Peyer's patch (tissue), 4 donors: ENCODE measurements around the gene KLF11. TPM values are rescaled to one million over a fixed set of nuclear protein-coding genes. Genes with fewer than 3 reads are reported as not detected.

Experiments
- DNase-seq, 3 donors: peaks; one replicate each; pipeline ENCODE4 v3.0.0-alpha.2; 2017 to 2019
- H3K27ac ChIP-seq, 4 donors: fragments of 200-600 bp; sonication (generic); one replicate each; pipeline ENCODE4 v1.5.1; 2016 to 2019
- H3K27me3 ChIP-seq, 2 donors: fragments of 200-600 bp; sonication (generic); one replicate each; pipeline ENCODE4 v1.5.1; 2019
- H3K36me3 ChIP-seq, 3 donors: fragments of 200-600 bp; sonication (generic); one replicate each; pipeline ENCODE4 v1.5.1; 2016 to 2019
- H3K4me1 ChIP-seq, 4 donors: fragments of 200-600 bp; sonication (generic); one replicate each; pipeline ENCODE4 v1.5.1; 2016 to 2019
- H3K4me3 ChIP-seq, 4 donors: fragments of 200-600 bp; sonication (generic); 1 replicate in 3 of 4; 2 replicates in 1 of 4; pipeline ENCODE4 v1.5.1; 2016 to 2019; ENCODE audit warnings: mild to moderate bottlenecking in 1 of 4
- H3K9me3 ChIP-seq, 4 donors: fragments of 200-600 bp; sonication (generic); one replicate each; pipeline ENCODE4 v1.5.1; 2016 to 2019; ENCODE audit warnings: mild to moderate bottlenecking in 1 of 4
- POLR2A ChIP-seq, 2 donors: fragments of 450-650 bp; IDR thresholded peaks; one replicate each; pipeline ENCODE4 v1.5.1; 2017; ENCODE audit warnings: antibody characterized with exemption in 2 of 2, mild to moderate bottlenecking in 2 of 2, moderate library complexity in 2 of 2
- total RNA-seq, 4 donors: library from RNA; depleted of rRNA; stranded (reverse); fragments of >200 nt; gene quantifications; one replicate each; pipeline ENCODE4 v1.1.0, GENCODE V29; 2016
- TF ChIP-seq, protein P1 (sequence below), 6 experiments: fragments of 450-650 bp in 4 of 6; fragments of 200-600 bp in 2 of 6; sonication (generic) in 1 of 6; IDR thresholded peaks; one replicate each; pipeline ENCODE4 v1.5.1; 2017 to 2019; ENCODE audit warnings: antibody characterized with exemption in 6 of 6, mild to moderate bottlenecking in 3 of 6, moderate library complexity in 1 of 6

KLF11 gene
- total RNA-seq, 4 donors from 2014 or later, result 4.0 to 17.3 (median 11.5) TPM

DNA sequence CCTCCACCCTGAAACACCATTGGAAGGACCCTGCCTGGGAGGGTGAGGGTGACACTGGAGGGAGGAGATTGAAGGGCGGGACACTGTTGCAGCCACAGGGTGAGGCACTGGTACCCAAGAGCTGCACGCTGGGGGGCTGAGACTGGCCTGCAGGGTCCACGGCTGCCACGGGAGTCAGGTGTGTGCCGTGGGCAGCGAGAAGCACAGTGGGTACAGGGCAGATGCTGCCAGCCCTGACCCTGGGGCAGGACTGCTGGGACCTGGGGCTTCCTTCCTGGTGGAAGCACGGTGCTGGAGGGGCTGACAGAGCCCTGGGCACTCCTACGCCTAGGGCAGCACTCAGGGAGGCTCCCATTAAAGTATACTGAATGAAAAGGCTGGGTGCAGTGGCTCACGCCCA is 20.2 kb downstream of the KLF11 start:
- Histone ChIP-seq H3K4me1 (no peaks in the 10 kb centered on the region), H3K4me3 (no peak overlapping the region), H3K27me3 (no peaks in the 10 kb centered on the region), H3K9me3 (no peaks in the 10 kb centered on the region), H3K27ac (no peak overlapping the region), H3K36me3 (no peaks in the 10 kb centered on the region)
- no peak for DNase-seq
- TF ChIP-seq, protein P1, sequence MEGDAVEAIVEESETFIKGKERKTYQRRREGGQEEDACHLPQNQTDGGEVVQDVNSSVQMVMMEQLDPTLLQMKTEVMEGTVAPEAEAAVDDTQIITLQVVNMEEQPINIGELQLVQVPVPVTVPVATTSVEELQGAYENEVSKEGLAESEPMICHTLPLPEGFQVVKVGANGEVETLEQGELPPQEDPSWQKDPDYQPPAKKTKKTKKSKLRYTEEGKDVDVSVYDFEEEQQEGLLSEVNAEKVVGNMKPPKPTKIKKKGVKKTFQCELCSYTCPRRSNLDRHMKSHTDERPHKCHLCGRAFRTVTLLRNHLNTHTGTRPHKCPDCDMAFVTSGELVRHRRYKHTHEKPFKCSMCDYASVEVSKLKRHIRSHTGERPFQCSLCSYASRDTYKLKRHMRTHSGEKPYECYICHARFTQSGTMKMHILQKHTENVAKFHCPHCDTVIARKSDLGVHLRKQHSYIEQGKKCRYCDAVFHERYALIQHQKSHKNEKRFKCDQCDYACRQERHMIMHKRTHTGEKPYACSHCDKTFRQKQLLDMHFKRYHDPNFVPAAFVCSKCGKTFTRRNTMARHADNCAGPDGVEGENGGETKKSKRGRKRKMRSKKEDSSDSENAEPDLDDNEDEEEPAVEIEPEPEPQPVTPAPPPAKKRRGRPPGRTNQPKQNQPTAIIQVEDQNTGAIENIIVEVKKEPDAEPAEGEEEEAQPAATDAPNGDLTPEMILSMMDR (IDR thresholded peaks at IDR 0.05), result no peak
- TF ChIP-seq POLR2A (IDR thresholded peaks at IDR 0.05), result no peak

DNA sequence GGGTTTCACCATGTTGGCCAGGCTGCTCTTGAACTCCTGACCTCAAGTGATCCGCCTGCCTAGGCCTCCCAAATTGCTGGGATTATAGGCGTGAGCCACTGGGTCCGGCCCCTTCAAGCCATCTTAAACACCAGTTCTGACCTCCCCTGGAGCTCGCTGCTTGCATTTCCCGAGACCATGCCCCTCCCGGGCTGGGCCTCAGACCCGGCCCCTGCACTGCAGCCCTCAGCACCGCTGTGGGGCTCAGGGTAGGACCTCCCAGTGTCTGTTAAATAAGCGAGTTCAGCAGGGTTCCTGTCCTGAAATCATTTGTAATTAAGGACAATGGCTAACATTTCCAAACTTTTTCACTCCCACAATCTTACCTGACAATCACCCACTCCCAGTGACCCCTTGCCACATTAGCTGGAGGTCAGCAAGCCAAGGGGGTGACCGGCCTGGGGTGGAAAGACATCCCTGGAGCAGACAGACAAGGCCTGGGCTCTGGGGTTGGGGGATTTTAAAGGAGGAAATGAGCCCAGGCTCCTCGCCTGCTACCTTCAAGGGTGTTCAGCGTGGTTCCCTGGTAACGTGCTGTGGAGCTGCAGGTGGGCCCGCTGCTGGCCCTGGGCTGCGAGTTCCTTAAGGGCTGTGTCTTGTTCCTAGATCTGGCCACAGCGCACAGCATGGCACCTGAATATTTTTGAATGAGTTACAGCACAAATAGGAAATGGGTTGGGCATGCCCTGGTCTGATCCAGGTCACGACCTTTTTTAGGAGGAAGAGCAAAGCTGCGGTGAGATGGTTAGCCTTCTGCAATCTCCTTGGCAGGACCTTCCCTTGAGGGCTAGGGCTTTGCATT is 21.8 kb downstream of the KLF11 start:
- no peak overlapping the region for H3K27ac ChIP-seq

DNA sequence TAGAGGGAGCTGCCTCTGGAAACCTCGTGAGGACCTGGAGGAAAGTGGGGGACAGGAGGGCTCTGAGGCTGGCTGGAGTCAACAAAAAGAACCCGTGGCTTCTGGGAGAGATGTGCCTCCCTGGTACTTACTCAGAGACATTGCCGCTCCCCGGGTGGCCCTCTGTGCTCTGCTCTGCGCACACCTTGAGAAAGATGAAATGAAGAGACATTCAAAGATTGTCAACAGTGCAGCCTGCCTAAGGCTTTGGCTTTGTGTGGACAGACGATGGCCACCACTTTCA is 22.4 kb downstream of the KLF11 start:
- H3K27me3 ChIP-seq, result no peaks in the 10 kb centered on the region
- H3K27ac ChIP-seq, result no peak overlapping the region
- H3K4me1 ChIP-seq, result no peaks in the 10 kb centered on the region
- H3K36me3 ChIP-seq, result no peaks in the 10 kb centered on the region
- no peak overlapping the region for H3K4me3 ChIP-seq
- TF ChIP-seq, protein P1 (IDR thresholded peaks at IDR 0.05), result no peak
- TF ChIP-seq POLR2A (IDR thresholded peaks at IDR 0.05), result no peak
- no peak for DNase-seq
- H3K9me3 ChIP-seq, result no peaks in the 10 kb centered on the region

More for the DNA sequence above, 21.8 kb downstream of the KLF11 start:
- Histone ChIP-seq H3K9me3 (no peaks in the 10 kb centered on the region), H3K27me3 (no peaks in the 10 kb centered on the region), H3K4me3 (no peak overlapping the region), H3K4me1 (no peaks in the 10 kb centered on the region), H3K36me3 (no peaks in the 10 kb centered on the region)
- TF ChIP-seq, protein P1 (IDR thresholded peaks at IDR 0.05), result no peak
- no peak for TF ChIP-seq POLR2A (IDR thresholded peaks at IDR 0.05)
- DNase-seq, result no peak

DNA sequence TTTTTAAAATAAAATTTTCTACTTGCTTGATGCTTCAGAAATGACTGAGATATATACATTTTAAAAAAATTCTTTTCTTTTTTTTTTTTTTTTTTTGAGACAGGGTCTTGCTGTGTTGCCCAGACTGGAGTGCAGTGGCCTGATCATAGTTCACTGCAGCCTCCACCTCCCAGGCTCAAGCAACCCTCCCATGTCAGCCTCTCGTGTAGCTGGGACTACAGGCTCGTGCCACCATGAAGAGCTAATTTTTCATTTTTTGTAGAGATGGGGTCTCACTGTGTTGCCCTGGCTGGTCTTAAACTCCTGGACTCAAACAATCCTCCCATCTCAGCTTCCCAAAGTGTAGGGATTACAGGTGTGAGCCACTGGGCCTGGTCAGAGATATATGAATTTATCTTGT is 24.0 kb downstream of the KLF11 start:
- no peaks in the 10 kb centered on the region for H3K27me3 ChIP-seq
- no peaks in the 10 kb centered on the region for H3K4me1 ChIP-seq
- DNase-seq, result no peak
- no peaks in the 10 kb centered on the region for H3K9me3 ChIP-seq
- TF ChIP-seq, protein P1 (IDR thresholded peaks at IDR 0.05), result no peak
- no peak for TF ChIP-seq POLR2A (IDR thresholded peaks at IDR 0.05)
- H3K27ac ChIP-seq, result no peak overlapping the region
- H3K36me3 ChIP-seq, result no peaks in the 10 kb centered on the region
- H3K4me3 ChIP-seq, result no peak overlapping the region

DNA sequence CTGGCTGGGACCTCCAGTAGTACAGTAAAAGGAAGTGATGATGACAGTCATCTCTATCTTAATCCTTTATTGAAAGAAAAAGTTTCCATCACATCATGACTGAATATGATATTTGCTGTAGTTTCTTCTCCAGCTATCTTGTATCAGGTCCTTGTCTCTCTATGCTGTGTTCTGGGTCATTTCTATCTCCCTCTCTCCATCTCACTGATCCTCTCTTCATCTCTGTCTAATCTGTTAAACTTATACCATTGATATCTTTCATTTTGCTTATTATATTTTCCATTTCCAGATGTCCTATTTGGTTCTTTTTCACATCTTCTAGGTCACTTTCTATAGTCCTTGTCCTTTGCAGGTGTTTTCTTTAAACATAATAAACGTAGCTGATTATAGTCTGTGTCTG is 24.5 kb downstream of the KLF11 start:
- DNase-seq, result no peak
- no peak overlapping the region for H3K27ac ChIP-seq
- H3K36me3 ChIP-seq, result no peaks in the 10 kb centered on the region
- no peaks in the 10 kb centered on the region for H3K4me1 ChIP-seq
- H3K9me3 ChIP-seq, result no peaks in the 10 kb centered on the region
- H3K4me3 ChIP-seq, result no peak overlapping the region
- no peaks in the 10 kb centered on the region for H3K27me3 ChIP-seq
- no peak for TF ChIP-seq POLR2A (IDR thresholded peaks at IDR 0.05)
- TF ChIP-seq, protein P1 (IDR thresholded peaks at IDR 0.05), result no peak
